GM12878 (cell line): Measurements from ENCODE around the gene LIN37. TPM values are rescaled to one million over a fixed set of nuclear protein-coding genes. Genes with fewer than 3 reads are reported as not detected.
A peak's percentile ranks its signal among the peaks of the same experiment; 100 is the strongest.

Experiments
- BHLHE40 ChIP-seq, 2 experiments: fragments of 450-650 bp in 1 of 2; IDR thresholded peaks; 2 replicates each; pipeline ENCODE4 v1.6.1; 2011 to 2017; ENCODE audit warnings: low read depth in 2 of 2, borderline replicate concordance in 1 of 2, improper control_type of control experiment in 1 of 2, low read length in 1 of 2, mild to moderate bottlenecking in 1 of 2
- EGR1 ChIP-seq, 2 experiments: IDR thresholded peaks; 1 replicate in 1 of 2; 2 replicates in 1 of 2; pipeline ENCODE4 v1.6.1; 2011 to 2012; ENCODE audit warnings: low read depth in 2 of 2, low read length in 2 of 2, borderline replicate concordance in 1 of 2, mild to moderate bottlenecking in 1 of 2, moderate library complexity in 1 of 2
- EZH2 ChIP-seq: IDR thresholded peaks from 2 replicates; pipeline ENCODE4 v1.6.1; 2012; ENCODE audit warnings: low read depth, mild to moderate bottlenecking, control low read depth, inconsistent platforms, low read length, borderline replicate concordance; ENCODE audit not compliant: control insufficient read depth
- HCFC1 ChIP-seq: fragments of 150-350 bp; IDR thresholded peaks from 2 replicates; pipeline ENCODE4 v1.6.1; 2014; ENCODE audit warnings: low read length
- IKZF1 ChIP-seq: fragments of 450-650 bp; conservative IDR thresholded peaks from 2 replicates; pipeline ENCODE4 v1.6.1; 2017; ENCODE audit warnings: antibody characterized with exemption, mild to moderate bottlenecking
- IRF4 ChIP-seq: IDR thresholded peaks from 2 replicates; pipeline ENCODE4 v1.6.1; 2011; ENCODE audit warnings: low read depth, low read length
- LARP7 ChIP-seq: fragments of 450-650 bp; IDR thresholded peaks from 2 replicates; pipeline ENCODE4 v1.6.1; 2017; ENCODE audit warnings: mild to moderate bottlenecking
- MTA2 ChIP-seq: fragments of 450-650 bp; IDR thresholded peaks from 2 replicates; pipeline ENCODE4 v1.6.1; 2016; ENCODE audit warnings: low read depth, mild to moderate bottlenecking, moderate library complexity
- MYB ChIP-seq: fragments of 150-350 bp; IDR thresholded peaks from 2 replicates; pipeline ENCODE4 v1.6.1; 2014; ENCODE audit warnings: mild to moderate bottlenecking, low read depth, low read length, borderline replicate concordance
- MYC ChIP-seq: IDR thresholded peaks from 2 replicates; pipeline ENCODE4 v1.6.1; 2011; ENCODE audit warnings: mild to moderate bottlenecking, low read length, moderate library complexity, inconsistent platforms; ENCODE audit not compliant: insufficient read depth, insufficient replicate concordance, insufficient read length, severe bottlenecking
- NBN ChIP-seq: fragments of 450-650 bp; IDR thresholded peaks from 2 replicates; pipeline ENCODE4 v1.6.1; 2016
- NFXL1 ChIP-seq: fragments of 450-650 bp; IDR thresholded peaks from 2 replicates; pipeline ENCODE4 v1.6.1; 2017; ENCODE audit warnings: antibody characterized with exemption, mild to moderate bottlenecking, borderline replicate concordance
- NR2C1 ChIP-seq: fragments of 450-650 bp; IDR thresholded peaks from 2 replicates; pipeline ENCODE4 v1.6.1; 2017; ENCODE audit warnings: antibody characterized with exemption, mild to moderate bottlenecking, moderate library complexity
- POLR2A ChIP-seq: IDR thresholded peaks from 2 replicates; pipeline ENCODE4 v1.6.1; 2011; ENCODE audit warnings: low read depth, mild to moderate bottlenecking, low read length
- POLR2AphosphoS5 ChIP-seq: IDR thresholded peaks from 2 replicates; pipeline ENCODE4 v1.6.1; 2011; ENCODE audit warnings: mild to moderate bottlenecking, low read length, inconsistent platforms
- REST ChIP-seq: IDR thresholded peaks from 2 replicates; pipeline ENCODE4 v1.6.1; 2012; ENCODE audit warnings: mild to moderate bottlenecking, low read depth, low read length
- SMAD1 ChIP-seq: fragments of 450-650 bp; IDR thresholded peaks from 2 replicates; pipeline ENCODE4 v1.6.1; 2018; ENCODE audit warnings: mild to moderate bottlenecking, low read depth; ENCODE audit not compliant: partially characterized antibody
- SPI1 ChIP-seq: IDR thresholded peaks from 2 replicates; pipeline ENCODE4 v1.6.1; 2011; ENCODE audit warnings: low read depth, mild to moderate bottlenecking, low read length, moderate library complexity, borderline replicate concordance; ENCODE audit not compliant: insufficient read depth
- SRF ChIP-seq, 2 experiments: IDR thresholded peaks; 2 replicates each; pipeline ENCODE4 v1.6.1; 2011; ENCODE audit warnings: low read depth in 2 of 2, low read length in 2 of 2, mild to moderate bottlenecking in 1 of 2, moderate library complexity in 1 of 2
- YY1 ChIP-seq: IDR thresholded peaks from 2 replicates; pipeline ENCODE4 v1.6.1; 2011; ENCODE audit warnings: low read depth, mild to moderate bottlenecking, low read length
- ZBED1 ChIP-seq: IDR thresholded peaks from 2 replicates; pipeline ENCODE4 v1.6.1; 2016; ENCODE audit warnings: borderline replicate concordance
- polyA plus RNA-seq, 11 experiments: library from polyadenylated mRNA; depleted of rRNA in 4 of 11; unstranded in 6 of 11; stranded (reverse) in 5 of 11; fragments of >200 nt; fragmentation: Nextera tagmentation in 4 of 11; fragmentation: Illumina TruSeq in 1 of 11; extraction: Ambion mirVana in 4 of 11; extraction: Trizol in 1 of 11; gene quantifications; 1 replicate in 1 of 11; 2 replicates in 10 of 11; pipeline versions ENCODE4 v1.2.1 to v1.2.3, GENCODE V29; 2011 to 2016; ENCODE audit warnings: inconsistent platforms in 2 of 11, missing spikeins in 2 of 11, low read depth in 1 of 11
- total RNA-seq, 4 experiments: library from RNA; depleted of rRNA in 3 of 4; stranded (reverse); fragments of >200 nt in 3 of 4; fragmentation: Illumina TruSeq in 1 of 4; extraction: Trizol in 1 of 4; gene quantifications; 2 replicates each; pipeline versions ENCODE4 v1.2.1 to v1.2.3, GENCODE V29; 2013 to 2021
- TF ChIP-seq, protein P1 (sequence below): fragments of 150-350 bp; IDR thresholded peaks from 2 replicates; pipeline ENCODE4 v1.6.1; 2016; ENCODE audit warnings: low read depth, low read length

LIN37 gene
- total and polyA plus RNA-seq, 10 of the 15 experiments (the other 5 are each of a cell fraction or from before 2014, with no cell fraction given), result 0.69 to 11.9 (median 7.6) TPM

GRCh38 chr19:35748106-35749020 is at the start of gene LIN37 (continued):
- TF ChIP-seq, protein P1, sequence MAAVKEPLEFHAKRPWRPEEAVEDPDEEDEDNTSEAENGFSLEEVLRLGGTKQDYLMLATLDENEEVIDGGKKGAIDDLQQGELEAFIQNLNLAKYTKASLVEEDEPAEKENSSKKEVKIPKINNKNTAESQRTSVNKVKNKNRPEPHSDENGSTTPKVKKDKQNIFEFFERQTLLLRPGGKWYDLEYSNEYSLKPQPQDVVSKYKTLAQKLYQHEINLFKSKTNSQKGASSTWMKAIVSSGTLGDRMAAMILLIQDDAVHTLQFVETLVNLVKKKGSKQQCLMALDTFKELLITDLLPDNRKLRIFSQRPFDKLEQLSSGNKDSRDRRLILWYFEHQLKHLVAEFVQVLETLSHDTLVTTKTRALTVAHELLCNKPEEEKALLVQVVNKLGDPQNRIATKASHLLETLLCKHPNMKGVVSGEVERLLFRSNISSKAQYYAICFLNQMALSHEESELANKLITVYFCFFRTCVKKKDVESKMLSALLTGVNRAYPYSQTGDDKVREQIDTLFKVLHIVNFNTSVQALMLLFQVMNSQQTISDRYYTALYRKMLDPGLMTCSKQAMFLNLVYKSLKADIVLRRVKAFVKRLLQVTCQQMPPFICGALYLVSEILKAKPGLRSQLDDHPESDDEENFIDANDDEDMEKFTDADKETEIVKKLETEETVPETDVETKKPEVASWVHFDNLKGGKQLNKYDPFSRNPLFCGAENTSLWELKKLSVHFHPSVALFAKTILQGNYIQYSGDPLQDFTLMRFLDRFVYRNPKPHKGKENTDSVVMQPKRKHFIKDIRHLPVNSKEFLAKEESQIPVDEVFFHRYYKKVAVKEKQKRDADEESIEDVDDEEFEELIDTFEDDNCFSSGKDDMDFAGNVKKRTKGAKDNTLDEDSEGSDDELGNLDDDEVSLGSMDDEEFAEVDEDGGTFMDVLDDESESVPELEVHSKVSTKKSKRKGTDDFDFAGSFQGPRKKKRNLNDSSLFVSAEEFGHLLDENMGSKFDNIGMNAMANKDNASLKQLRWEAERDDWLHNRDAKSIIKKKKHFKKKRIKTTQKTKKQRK, result peak; percentile 70
- TF ChIP-seq IRF4 (no peak), NFXL1 (no peak), BHLHE40 (IDR thresholded peaks at IDR 0.05; ENCODE audit: borderline replicate concordance in 1 of 2, low read depth in 2 of 2, low read length in 1 of 2) (peak in 1 of 2 experiments; percentile 34; a peak in 1 of 4 replicates), HCFC1 (peak; percentile 98), YY1 (peak; percentile 72; the same call in 1 of the 2 replicates), NBN (peak; percentile 55), SMAD1 (no peak), MTA2 (no peak), ZBED1 (no peak), NR2C1 (peak; percentile 95), LARP7 (peak; percentile 79), IKZF1 (peak; percentile 99), MYC (no peak), SPI1 (no peak), SRF (IDR thresholded peaks at IDR 0.05; ENCODE audit: low read depth in 2 of 2, low read length in 2 of 2) (0 out of 4 replicates have a peak, but pooled peaks of 1 of the 2 experiments have one; percentile 55), EZH2 (no peak), MYB (no peak), EGR1 (IDR thresholded peaks at IDR 0.05; ENCODE audit: borderline replicate concordance in 1 of 2, low read depth in 2 of 2, low read length in 2 of 2) (no peak), REST (no peak), POLR2AphosphoS5 (peak; percentile 71; the same call in 1 of the 2 replicates), POLR2A (peak; percentile 55)
